ENCODE data around the gene PFKL. TPM values are rescaled to one million over a fixed set of nuclear protein-coding genes. Genes with fewer than 3 reads are reported as not detected.
A peak's percentile ranks its signal among the peaks of the same experiment; 100 is the strongest.
"Not testable (repeated sequence)": the region's sequence is repeated elsewhere in the genome, so short reads cannot be mapped to it uniquely, and the experiment has no call there.

The PFKL gene
- total RNA-seq, 1 donor from 2014 or later = 48.7 TPM

GRCh38 chr21:44301141-44301540 lies 1.3 kb downstream of the PFKL start:
- no peaks in the 10 kb centered on the region for H3K36me3 ChIP-seq
- Mint-ChIP-seq H3K27me3 (ENCODE audit: insufficient read depth, low read depth) (peaks cover 2% of the 10 kb centered on the region), H3K4me1 (peaks cover 36% of the 10 kb centered on the region), H3K4me3 (peak overlapping the region; percentile 87), H3K36me3 (no peaks in the 10 kb centered on the region), H3K27ac (no peak overlapping the region), H3K9me3 (no peaks in the 10 kb centered on the region)
- peaks cover 22% of the 10 kb centered on the region for H3K27me3 ChIP-seq
- peaks cover 53% of the 10 kb centered on the region for H4K20me1 ChIP-seq (ENCODE audit: low read depth)
- peaks cover 16% of the 10 kb centered on the region for H3K79me2 ChIP-seq (ENCODE audit: low read depth)
- peak overlapping the region; percentile 89 for H3K4me3 ChIP-seq
- H3K9ac ChIP-seq = no peak overlapping the region
- TF ChIP-seq CTCF (IDR thresholded peaks at IDR 0.05) (no peak), EZH2 (IDR thresholded peaks at IDR 0.05) (no peak), EZH2phosphoT487 (IDR thresholded peaks at IDR 0.05) (no peak)
- H3K27ac ChIP-seq = no peak overlapping the region
- DNase-seq (ENCODE audit: low spot score) = no peak
- H3K4me1 ChIP-seq = peaks cover 26% of the 10 kb centered on the region
- no peak overlapping the region for H2AFZ ChIP-seq (replicated peaks)
- H3K9me3 ChIP-seq (ENCODE audit: low read depth) = no peaks in the 10 kb centered on the region
- H3F3A ChIP-seq (ENCODE audit: low read depth) = peaks cover 20% of the 10 kb centered on the region
- H3K4me2 ChIP-seq = peak overlapping the region; percentile 86

GRCh38 chr21:44301961-44302406 lies 2.1 kb downstream of the PFKL start:
- no peak for DNase-seq (ENCODE audit: low spot score)
- no peak overlapping the region for H3K4me2 ChIP-seq
- Mint-ChIP-seq H3K27ac (no peak overlapping the region), H3K4me3 (peak overlapping the region; percentile 76), H3K4me1 (peaks cover 36% of the 10 kb centered on the region), H3K27me3 (ENCODE audit: insufficient read depth, low read depth) (peaks cover 2% of the 10 kb centered on the region), H3K9me3 (no peaks in the 10 kb centered on the region), H3K36me3 (no peaks in the 10 kb centered on the region)
- peaks cover 20% of the 10 kb centered on the region for H3F3A ChIP-seq (ENCODE audit: low read depth)
- peaks cover 22% of the 10 kb centered on the region for H3K27me3 ChIP-seq
- no peaks in the 10 kb centered on the region for H3K9me3 ChIP-seq (ENCODE audit: low read depth)
- H3K79me2 ChIP-seq (ENCODE audit: low read depth) = peaks cover 16% of the 10 kb centered on the region
- H4K20me1 ChIP-seq (ENCODE audit: low read depth) = peaks cover 60% of the 10 kb centered on the region
- H3K4me1 ChIP-seq = peaks cover 26% of the 10 kb centered on the region
- no peaks in the 10 kb centered on the region for H3K36me3 ChIP-seq
- H2AFZ ChIP-seq (replicated peaks) = no peak overlapping the region
- H3K9ac ChIP-seq = no peak overlapping the region
- H3K27ac ChIP-seq = no peak overlapping the region
- no peak overlapping the region for H3K4me3 ChIP-seq
- TF ChIP-seq EZH2phosphoT487 (IDR thresholded peaks at IDR 0.05) = no peak
- no peak for TF ChIP-seq EZH2 (IDR thresholded peaks at IDR 0.05)
- no peak for TF ChIP-seq CTCF (IDR thresholded peaks at IDR 0.05)

- Histone ChIP-seq H3K4me1 (peaks cover 26% of the 10 kb centered on the region), H3F3A (ENCODE audit: low read depth) (peaks cover 20% of the 10 kb centered on the region), H3K79me2 (ENCODE audit: low read depth) (peaks cover 16% of the 10 kb centered on the region), H3K27me3 (peaks cover 19% of the 10 kb centered on the region), H4K20me1 (ENCODE audit: low read depth) (peaks cover 66% of the 10 kb centered on the region)
- not testable (repeated sequence) for H3K9me3 ChIP-seq (ENCODE audit: low read depth); H3K9me3 Mint-ChIP-seq; H3K36me3 Mint-ChIP-seq; H3K4me2 ChIP-seq; H3K36me3 ChIP-seq; H3K27me3 Mint-ChIP-seq (ENCODE audit: insufficient read depth, low read depth); H3K9ac ChIP-seq; H2AFZ ChIP-seq (replicated peaks); H3K27ac Mint-ChIP-seq; H3K27ac ChIP-seq; H3K4me3 ChIP-seq
- H3K4me1 Mint-ChIP-seq = peaks cover 41% of the 10 kb centered on the region
- peak; percentile 43 for TF ChIP-seq CTCF (IDR thresholded peaks at IDR 0.05)
- H3K4me3 Mint-ChIP-seq = peak overlapping the region; percentile 46
- DNase-seq (ENCODE audit: low spot score) = peak; percentile 38
These were observed 2.9 kb downstream of the PFKL start for GRCh38 chr21:44302573-44303401.

Measured in neural progenitor cell (in vitro differentiated cells).